ENCODE data around the gene TAS2R41. TPM values are rescaled to one million over a fixed set of nuclear protein-coding genes. Genes with fewer than 3 reads are reported as not detected.

Gene TAS2R41
- total and polyA plus RNA-seq, 2 of the 4 experiments (the other 2 are of a cell fraction), result not detected

- H3K4me1 ChIP-seq (ENCODE audit: control insufficient read depth, insufficient read depth, low read length), result peaks cover 3% of the 10 kb centered on the region; the same call in 1 of the 2 replicates
- TF ChIP-seq FOS (IDR thresholded peaks at IDR 0.05; ENCODE audit: low read depth, low read length), result no peak
- no peak for TF ChIP-seq MAZ (IDR thresholded peaks at IDR 0.05; ENCODE audit: borderline replicate concordance, low read depth, low read length)
- no peak for TF ChIP-seq MAFK (IDR thresholded peaks at IDR 0.05; ENCODE audit: low read depth, low read length)
- TF ChIP-seq CEBPB (IDR thresholded peaks at IDR 0.05; ENCODE audit: low read depth, low read length), result no peak
- TF ChIP-seq, protein P1, sequence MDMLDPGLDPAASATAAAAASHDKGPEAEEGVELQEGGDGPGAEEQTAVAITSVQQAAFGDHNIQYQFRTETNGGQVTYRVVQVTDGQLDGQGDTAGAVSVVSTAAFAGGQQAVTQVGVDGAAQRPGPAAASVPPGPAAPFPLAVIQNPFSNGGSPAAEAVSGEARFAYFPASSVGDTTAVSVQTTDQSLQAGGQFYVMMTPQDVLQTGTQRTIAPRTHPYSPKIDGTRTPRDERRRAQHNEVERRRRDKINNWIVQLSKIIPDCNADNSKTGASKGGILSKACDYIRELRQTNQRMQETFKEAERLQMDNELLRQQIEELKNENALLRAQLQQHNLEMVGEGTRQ (IDR thresholded peaks at IDR 0.05; ENCODE audit: low read depth, low read length), result no peak
- TF ChIP-seq SMC3 (IDR thresholded peaks at IDR 0.05; ENCODE audit: low read depth, low read length), result no peak
- TF ChIP-seq, protein P2, sequence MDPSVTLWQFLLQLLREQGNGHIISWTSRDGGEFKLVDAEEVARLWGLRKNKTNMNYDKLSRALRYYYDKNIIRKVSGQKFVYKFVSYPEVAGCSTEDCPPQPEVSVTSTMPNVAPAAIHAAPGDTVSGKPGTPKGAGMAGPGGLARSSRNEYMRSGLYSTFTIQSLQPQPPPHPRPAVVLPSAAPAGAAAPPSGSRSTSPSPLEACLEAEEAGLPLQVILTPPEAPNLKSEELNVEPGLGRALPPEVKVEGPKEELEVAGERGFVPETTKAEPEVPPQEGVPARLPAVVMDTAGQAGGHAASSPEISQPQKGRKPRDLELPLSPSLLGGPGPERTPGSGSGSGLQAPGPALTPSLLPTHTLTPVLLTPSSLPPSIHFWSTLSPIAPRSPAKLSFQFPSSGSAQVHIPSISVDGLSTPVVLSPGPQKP (IDR thresholded peaks at IDR 0.05; ENCODE audit: borderline replicate concordance, low read depth, low read length), result no peak
- no peak for TF ChIP-seq RCOR1 (IDR thresholded peaks at IDR 0.05; ENCODE audit: insufficient replicate concordance, low read length)
- no peak for TF ChIP-seq NFE2L2 (IDR thresholded peaks at IDR 0.05; ENCODE audit: low read depth, low read length)
- TF ChIP-seq RAD21 (IDR thresholded peaks at IDR 0.05; ENCODE audit: low read length), result no peak
- no peak for TF ChIP-seq RFX5 (IDR thresholded peaks at IDR 0.05; ENCODE audit: low read depth, low read length)
- TF ChIP-seq CHD1 (IDR thresholded peaks at IDR 0.05; ENCODE audit: low read depth, low read length), result no peak
- no peak for TF ChIP-seq POLR2A (IDR thresholded peaks at IDR 0.05; ENCODE audit: low read depth, low read length)
- TF ChIP-seq MXI1 (IDR thresholded peaks at IDR 0.05; ENCODE audit: borderline replicate concordance, low read depth, low read length), result no peak
- no peak for TF ChIP-seq BHLHE40 (IDR thresholded peaks at IDR 0.05; ENCODE audit: low read depth, low read length)
These were observed 15.4 kb downstream of the TAS2R41 start for GRCh38 chr7:143492799-143493739.

More at GRCh38 chr7:143492799-143493739, 15.4 kb downstream of the TAS2R41 start:
- H3K27me3 ChIP-seq (ENCODE audit: control insufficient read depth, insufficient read depth, low read length), result no peaks in the 10 kb centered on the region
- POLR2A ChIA-PET (ENCODE audit: unreplicated experiment), result no interaction called here
- H3K9me1 ChIP-seq (ENCODE audit: insufficient read depth, low read length), result no peaks in the 10 kb centered on the region
- CTCF ChIA-PET, result no interaction called here
- no peak overlapping the region for H4K8ac ChIP-seq (ENCODE audit: low read depth in 2 of 2, low read length in 2 of 2)
- H2BK120ac ChIP-seq (ENCODE audit: low read depth, low read length), result no peak overlapping the region
- peak overlapping the region; percentile 35 for H2AFZ ChIP-seq (replicated peaks; ENCODE audit: low read length, poor library complexity)
- dilution Hi-C loops (cut with HindIII; ENCODE audit: low sequenced_read_pairs, unreplicated experiment) (no loop called here), in situ Hi-C loops (cut with MboI; ENCODE audit: low sequenced_read_pairs) (no loop called here), intact Hi-C loops (cut with micrococcal nuclease) (loop anchor here (5.0 kb wide), 1 partner anchor 101 kb away; no protein-coding TSS in a partner anchor)
- no peak overlapping the region for H3K4me3 ChIP-seq (ENCODE audit: insufficient read depth, low read depth, low read length)
- no peak overlapping the region for H2AK9ac ChIP-seq (replicated peaks; ENCODE audit: low read depth, low read length, poor library complexity)
- H2AK5ac ChIP-seq (ENCODE audit: low read depth, low read length), result 0 out of 2 replicates have a peak overlapping the region, but pooled peaks have one; percentile 19
- H2BK5ac ChIP-seq (ENCODE audit: low read depth, low read length, poor library complexity, severe bottlenecking), result no peak overlapping the region
- ATAC-seq (ENCODE audit: low read depth) (peak; percentile 53), DNase-seq (peak; percentile 36)
- no peak overlapping the region; the same call in 1 of the 2 replicates for H2BK20ac ChIP-seq (ENCODE audit: low read depth, low read length)
- H3K79me1 ChIP-seq (ENCODE audit: low read depth in 1 of 2, low read length in 2 of 2), result no peaks in the 10 kb centered on the region
- no peak overlapping the region for H2BK15ac ChIP-seq (ENCODE audit: low read depth, low read length)
- H3K9me3 ChIP-seq (ENCODE audit: control insufficient read depth, insufficient read depth, low read length), result no peaks in the 10 kb centered on the region
- H3K56ac ChIP-seq (ENCODE audit: extremely low read depth, insufficient read depth, low read length), result no peak overlapping the region
- no peaks in the 10 kb centered on the region for H4K20me1 ChIP-seq (ENCODE audit: insufficient read depth, low read length)
- H3K14ac ChIP-seq (replicated peaks; ENCODE audit: low read depth, low read length), result no peak overlapping the region
- no peak overlapping the region for H3K4me2 ChIP-seq (ENCODE audit: low read depth, low read length)
- BruUV-seq (replicated peaks), result no TSS peak
- H3K23ac ChIP-seq (ENCODE audit: low read depth, low read length), result no peak overlapping the region
- no peak overlapping the region for H4K91ac ChIP-seq (ENCODE audit: insufficient read depth, low read depth, low read length)
- no peak overlapping the region for H3K18ac ChIP-seq (ENCODE audit: low read depth, low read length)
- no peaks in the 10 kb centered on the region for H3K36me3 ChIP-seq (ENCODE audit: control insufficient read depth, insufficient read depth, low read length)
- no peak overlapping the region for H3K9ac ChIP-seq (ENCODE audit: low read depth, low read length)
- H4K5ac ChIP-seq (ENCODE audit: low read depth, low read length), result no peak overlapping the region
- no CpG with 5 or more reads among the region's 6 CpGs for WGBS, 2 experiments (ENCODE audit: extremely low coverage in 2 of 2, insufficient read length in 1 of 2)
- no peak overlapping the region for H3K4ac ChIP-seq (ENCODE audit: low read depth, low read length)
- no peak overlapping the region for H3K27ac ChIP-seq (ENCODE audit: insufficient read depth, low read length)

Measured in IMR-90 (cell line).